Neuronal stem cell (in vitro differentiated cells): ENCODE measurements around the gene FGF16.
"Not testable (repeated sequence)": the region's sequence is repeated elsewhere in the genome, so short reads cannot be mapped to it uniquely, and the experiment has no call there.

Experiments
- DNase-seq: peaks from one replicate; pipeline ENCODE4 v3.0.0-alpha.2; 2013; ENCODE audit warnings: low spot score
- H2AFZ ChIP-seq: one replicate; pipeline ENCODE4 v1.6.1; 2013; ENCODE audit warnings: mild to moderate bottlenecking, low read length, inconsistent platforms
- H2AK5ac ChIP-seq: 2 replicates; pipeline ENCODE4 v1.6.1; 2013; ENCODE audit warnings: low read depth, mild to moderate bottlenecking, inconsistent platforms, low read length, moderate library complexity, mixed read lengths
- H2BK120ac ChIP-seq: 2 replicates; pipeline ENCODE4 v1.6.1; 2013; ENCODE audit warnings: low read depth, mild to moderate bottlenecking, inconsistent platforms, low read length, moderate library complexity, mixed read lengths
- H2BK12ac ChIP-seq: one replicate; pipeline ENCODE4 v1.6.1; 2013; ENCODE audit warnings: low read length, inconsistent platforms
- H2BK15ac ChIP-seq: 2 replicates; pipeline ENCODE4 v1.6.1; 2013; ENCODE audit warnings: mild to moderate bottlenecking, low read length, inconsistent platforms, mixed read lengths
- H2BK5ac ChIP-seq: one replicate; pipeline ENCODE4 v1.6.1; 2013; ENCODE audit warnings: inconsistent platforms, mild to moderate bottlenecking, low read length, moderate library complexity
- H3K14ac ChIP-seq: one replicate; pipeline ENCODE4 v1.6.1; 2013; ENCODE audit warnings: low read length, inconsistent platforms
- H3K18ac ChIP-seq: 2 replicates; pipeline ENCODE4 v1.6.1; 2013; ENCODE audit warnings: low read length, inconsistent platforms
- H3K23ac ChIP-seq: 2 replicates; pipeline ENCODE4 v1.6.1; 2013; ENCODE audit warnings: low read depth, mild to moderate bottlenecking, mixed read lengths, low read length, inconsistent platforms; ENCODE audit not compliant: poor library complexity
- H3K27ac ChIP-seq: replicated peaks from 3 replicates; pipeline ENCODE4 v1.5.1; 2013; ENCODE audit warnings: low read length, inconsistent platforms
- H3K27me3 ChIP-seq, 3 experiments: 2 replicates each; pipeline ENCODE4 v1.6.1; 2013; ENCODE audit warnings: low read length in 3 of 3, mild to moderate bottlenecking in 2 of 3, inconsistent platforms in 1 of 3, low read depth in 1 of 3, mixed read lengths in 1 of 3, moderate library complexity in 1 of 3; ENCODE audit not compliant: control insufficient read depth in 3 of 3, insufficient read depth in 3 of 3
- H3K36me3 ChIP-seq, 2 donors: replicated peaks in 1 of 2; 2 replicates each; pipeline ENCODE4 v1.6.1; 2013; ENCODE audit warnings: low read length in 2 of 2; ENCODE audit not compliant: control insufficient read depth in 2 of 2, insufficient read depth in 2 of 2
- H3K4ac ChIP-seq: 2 replicates; pipeline ENCODE4 v1.6.1; 2013; ENCODE audit warnings: inconsistent platforms, mild to moderate bottlenecking, low read length, moderate library complexity
- H3K4me1 ChIP-seq, 2 donors: 1 replicate in 1 of 2; 2 replicates in 1 of 2; pipeline ENCODE4 v1.6.1; 2013; ENCODE audit warnings: low read length in 2 of 2, low read depth in 1 of 2; ENCODE audit not compliant: control insufficient read depth in 2 of 2, insufficient read depth in 1 of 2
- H3K4me2 ChIP-seq: one replicate; pipeline ENCODE4 v1.6.1; 2013; ENCODE audit warnings: mild to moderate bottlenecking, low read length, inconsistent platforms; ENCODE audit not compliant: insufficient read depth, poor library complexity, severe bottlenecking
- H3K4me3 ChIP-seq, 2 donors: 2 replicates each; pipeline ENCODE4 v1.5.1; 2013; ENCODE audit warnings: low read length in 2 of 2, mild to moderate bottlenecking in 2 of 2, inconsistent platforms in 1 of 2, moderate library complexity in 1 of 2
- H3K79me1 ChIP-seq: one replicate; pipeline ENCODE4 v1.6.1; 2013; ENCODE audit warnings: low read depth, mild to moderate bottlenecking, inconsistent platforms, low read length, moderate library complexity
- H3K9ac ChIP-seq: one replicate; pipeline ENCODE4 v1.6.1; 2013; ENCODE audit warnings: mild to moderate bottlenecking, low read depth, low read length, inconsistent platforms; ENCODE audit not compliant: poor library complexity
- H3K9me3 ChIP-seq, 2 donors: replicated peaks in 1 of 2; 2 replicates each; pipeline versions ENCODE3 to v1.6.1; 2013; ENCODE audit warnings: low read length in 2 of 2, mild to moderate bottlenecking in 2 of 2, inconsistent platforms in 1 of 2, low read depth in 1 of 2, mixed read lengths in 1 of 2, moderate library complexity in 1 of 2; ENCODE audit not compliant: control insufficient read depth in 2 of 2, insufficient read depth in 1 of 2
- H4K8ac ChIP-seq: one replicate; pipeline ENCODE4 v1.6.1; 2013; ENCODE audit warnings: low read depth, mild to moderate bottlenecking, inconsistent platforms, low read length, moderate library complexity
- H4K91ac ChIP-seq: one replicate; pipeline ENCODE4 v1.6.1; 2013; ENCODE audit warnings: low read length, low read depth, mild to moderate bottlenecking, inconsistent platforms; ENCODE audit not compliant: poor library complexity
- WGBS, 2 donors: extraction: QIAGEN DNeasy Blood & Tissue Kit; methylation state at CpG; one replicate each; pipeline ENCODE4 v1.1.7; 2013; ENCODE audit warnings: missing lambda C conversion rate in 2 of 2, mixed read lengths in 1 of 2; ENCODE audit not compliant: insufficient read length in 2 of 2, insufficient replicate concordance in 1 of 2; ENCODE audit errors: extremely low coverage in 2 of 2; 5-methylcytosine and 5-hydroxymethylcytosine counted together

Gene FGF16

DNA sequence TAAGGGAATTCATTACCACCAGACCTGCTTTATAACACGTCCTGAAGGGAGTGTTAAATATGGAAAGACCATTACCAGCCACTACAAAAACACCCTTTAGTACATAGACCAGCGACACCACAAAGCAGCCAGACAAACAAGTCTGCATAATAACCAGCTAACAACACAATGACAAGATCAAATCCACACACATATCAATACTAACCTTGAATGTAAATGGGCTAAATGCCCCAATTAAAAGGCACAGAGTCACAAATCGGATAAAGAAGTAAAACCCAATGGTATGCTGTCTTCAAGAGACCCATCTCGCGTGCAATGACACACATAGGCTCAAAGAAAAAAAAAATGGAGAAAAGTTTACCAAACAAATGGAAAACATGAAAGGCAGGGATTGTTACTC is 36.9 kb downstream of the FGF16 start:
- Histone ChIP-seq H3K79me1 (no peaks in the 10 kb centered on the region), H3K4me3 (no peak overlapping the region), H4K8ac (no peak overlapping the region), H3K4me2 (no peak overlapping the region), H3K27me3 (no peaks in the 10 kb centered on the region), H3K9me3 (no peaks in the 10 kb centered on the region), H3K23ac (no peak overlapping the region), H2BK120ac (no peak overlapping the region), H3K36me3 (no peaks in the 10 kb centered on the region), H3K4ac (no peak overlapping the region), H3K14ac (no peak overlapping the region), H3K9ac (no peak overlapping the region), H3K4me1 (no peaks in the 10 kb centered on the region), H3K27ac (no peak overlapping the region), H2BK15ac (no peak overlapping the region), H2AFZ (no peak overlapping the region), H2BK12ac (no peak overlapping the region), H2AK5ac (no peak overlapping the region), H4K91ac (no peak overlapping the region), H3K18ac (no peak overlapping the region), H2BK5ac (no peak overlapping the region)
- DNase-seq = no peak
- WGBS, 2 donors = no CpG with 5 or more reads among the region's 5 CpGs

DNA sequence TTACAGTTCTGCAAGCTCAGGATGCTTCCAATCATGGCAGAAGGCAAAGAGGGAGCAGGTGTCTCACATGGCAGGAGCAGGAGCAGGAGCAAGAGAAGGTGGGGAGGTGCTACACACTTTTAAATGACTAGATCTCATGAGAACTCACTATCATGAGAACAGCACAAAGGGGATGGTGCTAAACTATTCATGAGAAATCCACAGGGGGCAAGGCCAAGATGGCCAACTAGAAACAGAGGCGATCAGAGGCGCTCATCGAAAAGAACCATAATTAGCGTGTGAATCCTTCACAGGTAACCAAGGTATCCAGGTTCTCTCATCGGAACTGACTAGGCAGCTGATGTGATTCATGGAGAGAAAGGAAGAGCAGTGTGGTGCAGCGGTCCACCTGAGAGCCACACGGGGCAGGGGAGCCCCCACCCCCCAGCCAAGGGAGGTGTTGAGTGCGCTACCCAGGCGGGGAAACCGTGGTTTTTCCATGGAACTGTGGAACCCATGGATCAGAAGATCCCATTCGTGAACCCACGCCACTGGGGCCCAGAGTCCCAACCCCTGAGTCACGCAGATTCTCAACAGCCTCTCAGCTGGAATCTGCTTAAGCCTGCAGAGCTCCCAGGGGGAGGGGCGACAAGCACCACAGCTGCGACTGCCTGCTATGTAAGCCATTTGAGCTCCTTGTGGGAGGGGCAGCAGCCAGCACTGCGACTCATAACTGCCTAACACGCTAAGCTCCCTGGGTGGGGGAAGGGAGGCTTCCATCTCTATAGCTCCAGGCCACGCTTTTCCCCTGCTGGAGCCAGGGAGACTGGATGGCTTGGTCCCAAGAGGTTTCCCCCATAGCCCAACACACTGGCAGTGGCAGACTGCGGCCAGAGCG is 46.7 kb downstream of the FGF16 start:
- no peak overlapping the region for H3K27ac ChIP-seq
- WGBS, 2 donors = no CpG with 5 or more reads among the region's 20 CpGs

DNA sequence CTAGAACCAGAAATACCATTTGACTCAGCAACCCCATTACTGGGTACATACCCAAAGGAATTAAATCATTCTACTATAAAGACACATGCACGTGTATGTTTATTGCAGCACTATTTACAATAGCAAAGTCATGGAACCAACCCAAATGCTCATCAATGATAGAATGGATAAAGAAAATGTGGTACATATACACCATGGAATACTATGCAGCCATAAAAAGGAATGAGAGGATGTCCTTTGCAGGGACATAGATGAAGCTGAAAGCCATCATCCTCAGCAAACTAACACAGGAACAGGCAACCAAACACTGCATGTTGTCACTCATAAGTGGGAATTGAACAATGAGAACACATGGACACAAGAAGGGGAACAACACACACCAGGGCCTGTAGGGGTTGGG is 53.0 kb downstream of the FGF16 start:
- H2BK12ac ChIP-seq, DNase-seq, H3K36me3 ChIP-seq, H2BK15ac ChIP-seq, H4K91ac ChIP-seq, H2BK5ac ChIP-seq, H3K9me3 ChIP-seq, H3K4ac ChIP-seq, H2AFZ ChIP-seq, H3K4me2 ChIP-seq, H4K8ac ChIP-seq, H3K9ac ChIP-seq, H3K18ac ChIP-seq, H3K4me1 ChIP-seq, H2BK120ac ChIP-seq, H3K14ac ChIP-seq, H3K27ac ChIP-seq, H2AK5ac ChIP-seq, H3K79me1 ChIP-seq, H3K27me3 ChIP-seq, H3K4me3 ChIP-seq, H3K23ac ChIP-seq: not testable (repeated sequence)
- no CpG with 5 or more reads among the region's 1 CpG for WGBS, 2 donors

More for the DNA sequence above, 46.7 kb downstream of the FGF16 start:
- H4K8ac ChIP-seq = no peak overlapping the region
- H3K4me1 ChIP-seq = peaks cover 0 to 4% of the 10 kb centered on the region in 2 donors
- no peaks in the 10 kb centered on the region for H3K27me3 ChIP-seq
- H3K9me3 ChIP-seq = no peaks in the 10 kb centered on the region
- H3K79me1 ChIP-seq = no peaks in the 10 kb centered on the region
- H3K4me2 ChIP-seq = peak overlapping the region; percentile 18
- H2BK5ac ChIP-seq = no peak overlapping the region
- H3K36me3 ChIP-seq = no peaks in the 10 kb centered on the region
- H4K91ac ChIP-seq = no peak overlapping the region
- no peak overlapping the region for H3K4me3 ChIP-seq
- H3K4ac ChIP-seq = no peak overlapping the region
- H2BK120ac ChIP-seq = no peak overlapping the region
- no peak overlapping the region for H2BK12ac ChIP-seq
- no peak overlapping the region for H2AK5ac ChIP-seq
- H2BK15ac ChIP-seq = no peak overlapping the region
- peak; percentile 1 for DNase-seq
- no peak overlapping the region for H3K18ac ChIP-seq
- no peak overlapping the region for H3K9ac ChIP-seq
- no peak overlapping the region for H3K14ac ChIP-seq
- peak overlapping the region; percentile 65 for H2AFZ ChIP-seq
- no peak overlapping the region for H3K23ac ChIP-seq

DNA sequence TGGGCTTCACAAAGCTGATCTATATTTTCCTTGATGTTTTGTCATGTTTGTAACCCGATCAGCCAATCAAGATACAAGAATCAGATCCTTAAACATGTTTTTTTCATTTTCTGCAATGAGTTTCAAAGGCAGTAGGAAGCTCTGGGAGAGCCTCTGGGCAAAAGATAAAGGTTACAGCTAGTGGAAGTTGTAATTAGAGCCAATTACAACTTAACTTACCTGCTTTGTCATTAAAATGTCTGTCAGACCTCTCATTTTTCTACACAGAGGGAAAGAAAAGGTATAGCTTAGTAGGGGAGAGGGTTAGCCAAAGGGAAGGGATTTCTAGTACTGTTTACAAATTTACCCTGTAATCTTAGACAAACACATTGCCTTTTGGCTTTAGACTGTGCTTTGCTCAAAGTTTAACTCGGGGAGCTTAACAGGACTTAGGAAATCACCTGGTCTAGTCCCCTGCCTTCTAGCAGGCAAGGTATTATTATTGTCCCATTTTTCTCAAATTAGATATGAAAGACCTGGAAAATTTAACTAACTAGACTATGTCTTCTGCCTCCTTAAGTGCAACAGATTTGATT is 55.8 kb downstream of the FGF16 start:
- Histone ChIP-seq H3K14ac (no peak overlapping the region), H4K91ac (no peak overlapping the region), H3K79me1 (no peaks in the 10 kb centered on the region), H2AFZ (no peak overlapping the region), H2BK15ac (no peak overlapping the region), H3K9ac (no peak overlapping the region), H3K23ac (no peak overlapping the region), H3K4me2 (no peak overlapping the region), H4K8ac (no peak overlapping the region), H3K4me3 (no peak overlapping the region), H2AK5ac (no peak overlapping the region), H2BK5ac (no peak overlapping the region), H3K27me3 (no peaks in the 10 kb centered on the region), H3K4me1 (no peaks in the 10 kb centered on the region), H3K4ac (no peak overlapping the region), H2BK12ac (no peak overlapping the region), H2BK120ac (no peak overlapping the region), H3K18ac (no peak overlapping the region), H3K27ac (no peak overlapping the region), H3K9me3 (no peaks in the 10 kb centered on the region), H3K36me3 (peaks cover 0 to 18% of the 10 kb centered on the region in 2 donors)
- DNase-seq = no peak
- no CpG with 5 or more reads among the region's 2 CpGs for WGBS, 2 donors
